HCT116 (cell line): ENCODE measurements around the gene ACADS. TPM values are rescaled to one million over a fixed set of nuclear protein-coding genes. Genes with fewer than 3 reads are reported as not detected.

Experiments
- ATAC-seq: fragments of 200-7000 bp; cut with Tn5 transposase; 2 replicates; pipeline ENCODE4 v1.9.1; 2020; ENCODE audit warnings: mild to moderate bottlenecking, moderate library complexity
- BruUV-seq: library from RNA; stranded (reverse); fragments of 400-500 nt; replicated peaks from 2 replicates; lab custom pipeline; 2021; lab: Mats Ljungman, UMichigan
- CTCF ChIA-PET: fragments of 300-600 bp; sonication (Branson Sonifier 250); formaldehyde crosslinking; loops from one replicate; lab custom pipeline; 2021; ENCODE audit warnings: antibody characterized with exemption; lab: Charles Lee
- POLR2A ChIA-PET: fragments of 300-600, 350-600 bp; sonication (Branson Sonifier 250); formaldehyde crosslinking; loops from one replicate; lab custom pipeline; 2021; ENCODE audit warnings: antibody characterized with exemption; lab: Charles Lee
- RAD21 ChIA-PET, 2 experiments: fragments of 300-600 bp; sonication (Branson Sonifier 250); formaldehyde crosslinking; loops; one replicate each; lab custom pipeline; 2023; ENCODE audit warnings: low total read pairs in 2 of 2; ENCODE audit not compliant: uncharacterized antibody in 2 of 2, unreplicated experiment in 2 of 2, low non-redundant PET in 1 of 2; lab: Charles Lee
- DNase-seq: peaks from one replicate; pipeline ENCODE4 v3.0.0-alpha.2; 2010; ENCODE audit warnings: low read depth, low spot score
- H2AFZ ChIP-seq: fragments of 200-600 bp; shearing (Covaris generic), sonication (generic); 2 replicates; pipeline ENCODE4 v1.6.1; 2017; ENCODE audit warnings: low read depth, mixed run types, mixed read lengths, antibody characterized with exemption, low read length; ENCODE audit not compliant: poor library complexity, severe bottlenecking
- H3K27ac ChIP-seq: 2 replicates; pipeline ENCODE4 v1.5.1; 2012; ENCODE audit warnings: low read depth, low read length
- H3K27me3 ChIP-seq: fragments of 200-600 bp; sonication (generic); 2 replicates; pipeline ENCODE4 v1.6.1; 2016; ENCODE audit warnings: mixed run types, low read length, mixed read lengths; ENCODE audit not compliant: insufficient read depth
- H3K36me3 ChIP-seq, 2 experiments: fragments of 200-500 bp in 1 of 2; fragments of 200-600 bp in 1 of 2; sonication (Bioruptor generic) in 1 of 2; sonication (generic) in 1 of 2; 2 replicates each; pipeline versions ENCODE4 v1.5.1 to v1.6.1; 2014 to 2016; ENCODE audit warnings: low read length in 2 of 2, inconsistent platforms in 1 of 2, mixed read lengths in 1 of 2, mixed run types in 1 of 2; ENCODE audit not compliant: insufficient read depth in 2 of 2, control insufficient read depth in 1 of 2
- H3K4me1 ChIP-seq, 2 experiments: fragments of 200-600 bp in 1 of 2; sonication (generic) in 1 of 2; 2 replicates each; pipeline versions ENCODE4 v1.5.1 to v1.6.1; 2012 to 2017; ENCODE audit warnings: low read length in 2 of 2, inconsistent platforms in 1 of 2, mild to moderate bottlenecking in 1 of 2, mixed read lengths in 1 of 2, mixed run types in 1 of 2, moderate library complexity in 1 of 2; ENCODE audit not compliant: insufficient read depth in 2 of 2, control insufficient read depth in 1 of 2
- H3K4me2 ChIP-seq: fragments of 200-600 bp; sonication (generic); 2 replicates; pipeline ENCODE4 v1.6.1; 2017; ENCODE audit warnings: mixed run types, low read length, mixed read lengths
- H3K4me3 ChIP-seq, 2 experiments: fragments of 200-600 bp in 1 of 2; sonication (generic) in 1 of 2; replicated peaks in 1 of 2; 2 replicates each; pipeline ENCODE4 v1.5.1; 2011 to 2016; ENCODE audit warnings: low read length in 2 of 2, control low read depth in 1 of 2, low read depth in 1 of 2, mild to moderate bottlenecking in 1 of 2, mixed read lengths in 1 of 2, mixed run types in 1 of 2
- H3K79me2 ChIP-seq: fragments of 200-600 bp; sonication (generic); 2 replicates; pipeline ENCODE4 v1.6.1; 2017; ENCODE audit warnings: mild to moderate bottlenecking, mixed run types, low read length, moderate library complexity, mixed read lengths; ENCODE audit not compliant: insufficient read depth
- H3K9ac ChIP-seq: fragments of 200-600 bp; sonication (generic); 2 replicates; pipeline ENCODE4 v1.6.1; 2016; ENCODE audit warnings: low read length, mixed read lengths
- H3K9me2 ChIP-seq: fragments of 200-600 bp; sonication (generic), shearing (Covaris generic); 2 replicates; pipeline ENCODE4 v1.6.1; 2017; ENCODE audit warnings: mixed run types, mild to moderate bottlenecking, moderate library complexity; ENCODE audit not compliant: insufficient read depth
- H3K9me3 ChIP-seq, 2 experiments: fragments of 200-500 bp in 1 of 2; fragments of 200-600 bp in 1 of 2; sonication (Bioruptor generic) in 1 of 2; sonication (generic) in 1 of 2; 2 replicates each; pipeline ENCODE4 v1.6.1; 2014 to 2017; ENCODE audit warnings: low read length in 2 of 2, mixed read lengths in 2 of 2, inconsistent platforms in 1 of 2, low read depth in 1 of 2, mild to moderate bottlenecking in 1 of 2, mixed run types in 1 of 2, moderate library complexity in 1 of 2; ENCODE audit not compliant: control insufficient read depth in 1 of 2, insufficient read depth in 1 of 2
- H4K20me1 ChIP-seq: fragments of 200-600 bp; sonication (generic), shearing (Covaris generic); 2 replicates; pipeline ENCODE4 v1.6.1; 2017; ENCODE audit warnings: mixed run types, mild to moderate bottlenecking, moderate library complexity; ENCODE audit not compliant: insufficient read depth
- ATF3 ChIP-seq: IDR thresholded peaks from 2 replicates; pipeline ENCODE4 v1.6.1; 2012
- CEBPB ChIP-seq: IDR thresholded peaks from 2 replicates; pipeline ENCODE4 v1.6.1; 2012; ENCODE audit warnings: low read depth
- CTCF ChIP-seq, 3 experiments: fragments of 200-600 bp in 1 of 3; sonication (generic) in 1 of 3; IDR thresholded peaks in 2 of 3; conservative IDR thresholded peaks in 1 of 3; 2 replicates each; pipeline ENCODE4 v1.5.1; 2012 to 2017; ENCODE audit warnings: low read depth in 2 of 3, low read length in 2 of 3, antibody characterized with exemption in 1 of 3, borderline replicate concordance in 1 of 3, control low read depth in 1 of 3, mild to moderate bottlenecking in 1 of 3, mixed read lengths in 1 of 3, mixed run types in 1 of 3, moderate library complexity in 1 of 3; ENCODE audit not compliant: insufficient read depth in 1 of 3
- ELF1 ChIP-seq: IDR thresholded peaks from 2 replicates; pipeline ENCODE4 v1.6.1; 2012; ENCODE audit warnings: low read depth, borderline replicate concordance
- FOSL1 ChIP-seq: IDR thresholded peaks from 2 replicates; pipeline ENCODE4 v1.6.1; 2012; ENCODE audit warnings: low read depth
- JUND ChIP-seq: IDR thresholded peaks from 2 replicates; pipeline ENCODE4 v1.6.1; 2012
- MAX ChIP-seq: IDR thresholded peaks from 2 replicates; pipeline ENCODE4 v1.6.1; 2012
- POLR2A ChIP-seq: IDR thresholded peaks from 2 replicates; pipeline ENCODE4 v1.7.0; 2011; ENCODE audit warnings: borderline replicate concordance; ENCODE audit not compliant: insufficient read depth, insufficient read length; ENCODE audit errors: extremely low read depth
- RAD21 ChIP-seq: IDR thresholded peaks from 2 replicates; pipeline ENCODE4 v1.6.1; 2012; ENCODE audit warnings: low read depth, mild to moderate bottlenecking
- SIN3A ChIP-seq: IDR thresholded peaks from 2 replicates; pipeline ENCODE4 v1.6.1; 2012; ENCODE audit warnings: low read depth
- SRF ChIP-seq: IDR thresholded peaks from 2 replicates; pipeline ENCODE4 v1.6.1; 2012; ENCODE audit warnings: low read depth
- TCF7L2 ChIP-seq: IDR thresholded peaks from 2 replicates; pipeline ENCODE4 v1.7.0; 2011; ENCODE audit warnings: borderline replicate concordance, inconsistent platforms; ENCODE audit not compliant: insufficient read depth, insufficient read length; ENCODE audit errors: extremely low read depth
- YY1 ChIP-seq: IDR thresholded peaks from 2 replicates; pipeline ENCODE4 v1.6.1; 2011; ENCODE audit warnings: low read length, low read depth, moderate library complexity, mild to moderate bottlenecking; ENCODE audit not compliant: insufficient replicate concordance; ENCODE audit errors: extremely low read depth
- ZBTB33 ChIP-seq: IDR thresholded peaks from 2 replicates; pipeline ENCODE4 v1.6.1; 2011; ENCODE audit warnings: mild to moderate bottlenecking, low read length, moderate library complexity; ENCODE audit not compliant: insufficient replicate concordance; ENCODE audit errors: extremely low read depth
- intact Hi-C: fragments of 100-400 bp; cut with micrococcal nuclease; formaldehyde crosslinking; loops from 2 replicates; pipeline ENCODE4 v1.10.0; 2022
- total RNA-seq: library from RNA; stranded (reverse); gene quantifications from one replicate; pipeline ENCODE4 v1.2.1, GENCODE V29; 2021; ENCODE audit not compliant: unreplicated experiment

Gene ACADS
- total RNA-seq, 1 experiment from 2014 or later: 21.4 TPM

- RAD21 ChIA-PET: no interaction called here
- intact Hi-C loops: no loop called here
- H3K9me3 ChIP-seq: no peaks in the 10 kb centered on the region
Measured at GRCh38 chr12:120737557-120738251, 12.1 kb downstream of the ACADS start.

More at GRCh38 chr12:120737557-120738251, 12.1 kb downstream of the ACADS start:
- Histone ChIP-seq H4K20me1 (no peaks in the 10 kb centered on the region), H3K4me1 (no peaks in the 10 kb centered on the region), H2AFZ (no peak overlapping the region), H3K27me3 (no peaks in the 10 kb centered on the region), H3K4me2 (no peak overlapping the region), H3K4me3 (no peak overlapping the region), H3K36me3 (no peaks in the 10 kb centered on the region)
- no peak for ATAC-seq
- BruUV-seq: no TSS peak
- DNase-seq: no peak
- TF ChIP-seq FOSL1: no peak
- no peak for TF ChIP-seq CEBPB
- no peak for TF ChIP-seq JUND
- TF ChIP-seq YY1: no peak
- no peak for TF ChIP-seq ELF1
- no peak for TF ChIP-seq MAX
- no peak for TF ChIP-seq ZBTB33
- no peak for TF ChIP-seq POLR2A
- TF ChIP-seq ATF3: no peak
- TF ChIP-seq SRF: no peak
- no peak for TF ChIP-seq RAD21
- no peak for TF ChIP-seq TCF7L2
- no peak for TF ChIP-seq SIN3A
- no peak for TF ChIP-seq CTCF (IDR thresholded peaks at IDR 0.05 in 2 of 3, conservative IDR thresholded peaks at IDR 0.05 in 1 of 3; ENCODE audit: borderline replicate concordance in 1 of 3, insufficient read depth in 1 of 3, low read depth in 2 of 3, low read length in 2 of 3)
- TF ChIP-seq, all 23 proteins: peak for 0
- Histone ChIP-seq H3K9ac (no peak overlapping the region), H3K27ac (no peak overlapping the region), H3K79me2 (no peaks in the 10 kb centered on the region), H3K9me2 (no peaks in the 10 kb centered on the region)
- CTCF ChIA-PET: no interaction called here
- POLR2A ChIA-PET: no interaction called here
